ENCODE data around the gene KIF22. TPM values are rescaled to one million over a fixed set of nuclear protein-coding genes. Genes with fewer than 3 reads are reported as not detected.

Gene KIF22
- total RNA-seq, 1 donor from 2014 or later: 26.7 TPM

- DNase-seq: no peak
Observed at GRCh38 chr16:29842732-29843346, 52.3 kb downstream of the KIF22 start.

DNA sequence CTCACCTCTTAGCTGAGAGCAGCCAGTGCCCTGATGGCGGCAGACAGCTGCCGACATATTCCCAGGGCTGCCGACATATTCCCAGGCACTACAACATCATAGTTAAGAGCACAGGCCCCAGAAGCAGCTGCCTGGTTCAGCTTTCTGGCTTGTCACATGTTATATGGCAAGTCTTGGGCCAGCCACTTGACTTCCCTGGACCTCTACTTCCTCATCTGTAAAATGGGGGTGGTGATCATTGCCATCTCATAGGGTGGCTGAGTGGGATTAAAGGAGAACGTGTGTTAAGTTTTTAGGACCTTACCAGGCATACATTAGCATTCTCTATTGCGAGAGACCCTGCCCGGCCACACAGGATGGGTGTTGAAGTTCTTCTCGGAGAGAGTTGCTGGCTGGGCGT lies 53.4 kb downstream of the KIF22 start:
- DNase-seq: no peak

DNA sequence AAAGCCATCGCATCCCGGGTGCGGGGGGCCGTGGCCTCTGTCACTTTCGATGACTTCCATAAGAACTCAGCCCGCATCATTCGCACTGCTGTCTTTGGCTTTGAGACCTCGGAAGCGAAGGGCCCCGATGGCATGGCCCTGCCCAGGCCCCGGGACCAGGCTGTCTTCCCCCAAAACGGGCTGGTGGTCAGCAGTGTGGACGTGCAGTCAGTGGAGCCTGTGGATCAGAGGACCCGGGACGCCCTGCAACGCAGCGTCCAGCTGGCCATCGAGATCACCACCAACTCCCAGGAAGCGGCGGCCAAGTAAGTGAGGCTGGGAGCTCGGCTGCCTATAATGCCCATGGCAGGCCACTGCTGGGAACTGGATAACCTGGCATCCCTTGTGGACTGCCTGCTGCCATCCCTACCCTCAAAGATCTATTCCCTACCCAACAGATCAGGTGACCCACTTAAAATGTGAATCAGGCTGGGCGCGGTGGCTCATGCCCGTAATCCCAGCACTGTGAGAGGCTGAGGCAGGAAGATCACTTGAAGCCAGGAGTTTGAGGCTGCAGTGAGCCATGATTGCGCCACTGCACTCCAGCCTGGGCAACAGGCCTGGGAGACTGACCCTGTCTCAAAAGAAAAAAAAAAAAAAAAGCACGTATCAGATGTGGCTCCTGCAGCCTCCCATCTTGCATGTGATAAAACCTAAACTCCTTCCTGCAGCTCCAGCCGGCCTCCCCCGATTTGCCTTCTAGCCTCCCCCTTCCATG lies 54.2 kb downstream of the KIF22 start:
- DNase-seq: no peak

- no peak for DNase-seq
Observed at GRCh38 chr16:29845656-29846055, 55.1 kb downstream of the KIF22 start.

- peak; percentile 83 for DNase-seq
Observed at GRCh38 chr16:29848420-29849297, 58.1 kb downstream of the KIF22 start.

- DNase-seq: no peak
Observed at GRCh38 chr16:29849505-29849904, 59.0 kb downstream of the KIF22 start.

- no peak for DNase-seq
Observed at GRCh38 chr16:29850998-29851397, 60.4 kb downstream of the KIF22 start.

DNA sequence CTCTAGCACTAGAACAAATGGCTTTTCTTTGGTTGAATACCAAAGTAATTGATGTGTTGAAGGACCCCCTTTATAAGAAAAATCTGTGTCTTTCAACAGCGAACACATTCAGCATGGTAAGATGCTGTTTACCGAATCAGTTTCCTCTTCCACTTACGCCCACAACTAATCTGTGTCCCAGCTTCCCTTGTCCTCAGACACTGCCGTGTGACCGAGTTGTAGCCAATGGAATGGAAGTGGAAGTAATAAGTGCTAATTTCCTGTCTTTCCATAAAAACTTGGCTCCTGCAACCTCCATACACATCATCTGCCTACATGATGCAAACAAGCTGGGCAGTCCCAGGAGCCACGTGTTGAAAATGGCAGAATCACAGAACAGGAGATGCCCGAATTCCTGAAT lies 62.1 kb downstream of the KIF22 start:
- DNase-seq: peak; percentile 95

DNA sequence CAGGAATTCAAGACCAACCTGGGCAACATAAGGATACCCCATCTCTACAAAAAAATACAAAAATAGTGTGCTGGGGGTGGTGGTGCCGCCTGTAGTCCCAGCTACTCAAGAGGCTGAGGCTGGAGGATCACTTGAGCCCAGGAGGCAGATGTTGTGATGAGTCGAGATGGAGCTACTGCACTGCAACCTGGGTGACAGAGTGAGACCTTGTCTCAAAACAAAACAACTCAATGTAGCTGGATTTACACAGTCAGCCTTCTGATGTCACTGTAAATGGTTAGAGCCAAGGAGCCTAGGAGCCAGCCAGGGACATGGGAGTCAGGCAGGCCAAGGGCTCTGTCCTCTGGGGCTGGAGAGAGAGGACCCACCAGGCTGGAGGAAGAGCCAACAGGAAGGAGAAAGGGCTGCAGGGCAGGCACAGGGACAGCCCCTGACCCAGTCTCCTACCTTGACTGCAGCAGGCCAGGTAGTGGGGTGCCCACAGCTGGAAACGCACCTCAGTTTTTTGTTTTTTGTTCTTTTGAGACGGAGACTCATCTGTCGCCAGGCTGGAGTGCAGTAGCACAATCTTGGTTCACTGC lies 64.1 kb downstream of the KIF22 start:
- DNase-seq: no peak

Other genes starting within 250 kb of the KIF22 start
- gene SPN, start 127.5 kb upstream of the KIF22 start, total RNA-seq: not detected in 2 replicates
- gene QPRT, start 111.6 kb upstream of the KIF22 start, total RNA-seq: 0.28 and 1.0 TPM in 2 replicates
- gene C16orf54, start 44.8 kb upstream of the KIF22 start, total RNA-seq: not detected in 2 replicates
- gene ZG16, start 12.5 kb upstream of the KIF22 start, total RNA-seq: not detected in 2 replicates
- gene MAZ, start 15.8 kb downstream of the KIF22 start, total RNA-seq: 130 and 265 TPM in 2 replicates
- gene PRRT2, start 21.4 kb downstream of the KIF22 start, total RNA-seq: 0.68 TPM in 1 of 2 replicates, not detected in the other
- gene PAGR1, start 25.4 kb downstream of the KIF22 start, total RNA-seq: 23.5 and 30.1 TPM in 2 replicates
- gene MVP, start 29.7 kb downstream of the KIF22 start, total RNA-seq: 222 and 262 TPM in 2 replicates
- gene CDIPT, start 72.5 kb downstream of the KIF22 start, total RNA-seq: 107 and 117 TPM in 2 replicates
- gene SEZ6L2, start 108.8 kb downstream of the KIF22 start, total RNA-seq: 0.68 and 2.2 TPM in 2 replicates
- 0.47 TPM in 1 of 2 replicates, not detected in the other for gene ASPHD1, start 109.7 kb downstream of the KIF22 start, total RNA-seq
- gene KCTD13, start 135.5 kb downstream of the KIF22 start, total RNA-seq: 7.7 and 15.7 TPM in 2 replicates
- gene TMEM219, start 171.3 kb downstream of the KIF22 start, total RNA-seq: 61.6 and 125 TPM in 2 replicates
- gene TAOK2, start 183.1 kb downstream of the KIF22 start, total RNA-seq: 159 and 160 TPM in 2 replicates
- 6.3 and 9.3 TPM in 2 replicates for gene HIRIP3, start 204.9 kb downstream of the KIF22 start, total RNA-seq
- gene INO80E, start 205.5 kb downstream of the KIF22 start, total RNA-seq: 21.4 and 22.3 TPM in 2 replicates
- 0.47 and 2.0 TPM in 2 replicates for gene DOC2A, start 220.3 kb downstream of the KIF22 start, total RNA-seq
- gene C16orf92, start 232.4 kb downstream of the KIF22 start, total RNA-seq: not detected in 2 replicates
- 0.47 TPM in 1 of 2 replicates, not detected in the other for gene TLCD3B, start 240.5 kb downstream of the KIF22 start, total RNA-seq